Testis (tissue), 3 donors: ENCODE measurements around the gene HOXD12. TPM values are rescaled to one million over a fixed set of nuclear protein-coding genes. Genes with fewer than 3 reads are reported as not detected.

Source experiments
- DNase-seq: peaks from one replicate; pipeline ENCODE4 v3.0.0-alpha.2; 2019
- H3K27ac ChIP-seq, 2 donors: fragments of 200-600 bp; sonication (generic); one replicate each; pipeline ENCODE4 v1.5.1; 2019
- H3K27me3 ChIP-seq: fragments of 200-600 bp; sonication (generic); one replicate; pipeline ENCODE4 v1.5.1; 2019
- H3K36me3 ChIP-seq: fragments of 200-600 bp; sonication (generic); one replicate; pipeline ENCODE4 v1.5.1; 2017; ENCODE audit warnings: low read depth; ENCODE audit errors: missing control alignments
- H3K4me1 ChIP-seq: fragments of 200-600 bp; sonication (generic); one replicate; pipeline ENCODE4 v1.5.1; 2019
- H3K4me3 ChIP-seq, 2 donors: fragments of 200-600 bp; sonication (generic); one replicate each; pipeline ENCODE4 v1.5.1; 2017 to 2019
- H3K9me3 ChIP-seq: fragments of 200-600 bp; sonication (generic); one replicate; pipeline ENCODE4 v1.5.1; 2017
- CTCF ChIP-seq, 3 experiments: fragments of 450-650 bp in 2 of 3; fragments of 200-600 bp in 1 of 3; sonication (generic) in 1 of 3; IDR thresholded peaks; one replicate each; pipeline ENCODE4 v1.5.1; 2016 to 2019; ENCODE audit warnings: antibody characterized with exemption in 3 of 3, mild to moderate bottlenecking in 2 of 3, moderate library complexity in 1 of 3
- POLR2A ChIP-seq: fragments of 450-650 bp; IDR thresholded peaks from one replicate; pipeline ENCODE4 v1.6.1; 2017; ENCODE audit warnings: antibody characterized with exemption, mild to moderate bottlenecking, moderate library complexity
- WGBS, 2 donors: methylation state at CpG; one replicate each; pipeline ENCODE4 v1.1.5; 2018; 5-methylcytosine and 5-hydroxymethylcytosine counted together
- intact Hi-C: fragments of 100-400 bp; cut with DNase I; formaldehyde crosslinking; loops from one replicate; pipeline ENCODE4 v1.15.1; 2023; ENCODE audit warnings: low total_unique reads
- polyA plus RNA-seq: library from polyadenylated mRNA; stranded (reverse); fragments of 350-450 nt; fragmentation: Illumina TruSeq; extraction: RNeasy Lipid Tissue Mini Kit (QIAGEN cat#74804); gene quantifications from one replicate; pipeline ENCODE4 v1.2.3, GENCODE V29; 2014; ENCODE audit warnings: low read depth, low replicate concordance; ENCODE audit not compliant: insufficient read depth
- total RNA-seq, 2 donors: library from RNA; depleted of rRNA; stranded (reverse); fragments of >200 nt; gene quantifications; one replicate each; pipeline ENCODE4 v1.2.3, GENCODE V29; 2016

Gene HOXD12
- total and polyA plus RNA-seq, 3 donors from 2014 or later = not detected

DNA sequence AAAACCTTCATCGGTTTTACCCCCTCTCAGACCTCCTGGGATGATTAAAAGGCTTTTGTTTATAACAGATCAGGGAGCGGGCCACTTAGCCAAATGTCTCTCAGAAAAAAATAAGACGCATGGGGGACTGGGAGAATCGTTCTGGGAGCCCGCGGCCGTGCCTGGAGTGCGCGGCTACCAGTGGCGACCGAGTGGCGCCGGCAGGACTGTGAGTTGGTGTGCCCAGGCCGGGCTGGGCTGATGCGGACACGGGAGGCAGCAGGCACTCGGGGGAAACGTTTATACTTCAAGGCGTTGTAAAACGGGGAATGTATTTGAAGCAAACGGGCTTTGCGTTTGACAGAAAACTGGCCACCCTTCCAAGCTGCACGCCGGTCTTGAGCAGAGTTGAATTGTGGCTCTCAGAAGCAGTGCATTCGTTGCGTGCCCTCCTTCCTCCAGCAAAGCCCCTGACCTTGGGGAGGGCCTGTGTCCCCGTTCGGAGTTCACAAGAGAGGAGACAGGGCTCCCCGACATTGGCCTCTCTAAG is 12.3 kb downstream of the HOXD12 start:
- no peaks in the 10 kb centered on the region for H3K36me3 ChIP-seq
- intact Hi-C loops = no loop called here
- H3K27me3 ChIP-seq = no peaks in the 10 kb centered on the region
- TF ChIP-seq POLR2A (no peak), CTCF (IDR thresholded peaks at IDR 0.05) (no peak)
- peaks cover 2% of the 10 kb centered on the region for H3K4me1 ChIP-seq
- peak overlapping the region in 1 of 2 donors; percentile 1 for H3K4me3 ChIP-seq
- H3K27ac ChIP-seq = peak overlapping the region in 1 of 2 donors; percentile 44
- no peak for DNase-seq
- 24 to 37% methylated on average over 27 to 29 of the region's 29 CpGs for WGBS, 2 donors
- no peaks in the 10 kb centered on the region for H3K9me3 ChIP-seq

DNA sequence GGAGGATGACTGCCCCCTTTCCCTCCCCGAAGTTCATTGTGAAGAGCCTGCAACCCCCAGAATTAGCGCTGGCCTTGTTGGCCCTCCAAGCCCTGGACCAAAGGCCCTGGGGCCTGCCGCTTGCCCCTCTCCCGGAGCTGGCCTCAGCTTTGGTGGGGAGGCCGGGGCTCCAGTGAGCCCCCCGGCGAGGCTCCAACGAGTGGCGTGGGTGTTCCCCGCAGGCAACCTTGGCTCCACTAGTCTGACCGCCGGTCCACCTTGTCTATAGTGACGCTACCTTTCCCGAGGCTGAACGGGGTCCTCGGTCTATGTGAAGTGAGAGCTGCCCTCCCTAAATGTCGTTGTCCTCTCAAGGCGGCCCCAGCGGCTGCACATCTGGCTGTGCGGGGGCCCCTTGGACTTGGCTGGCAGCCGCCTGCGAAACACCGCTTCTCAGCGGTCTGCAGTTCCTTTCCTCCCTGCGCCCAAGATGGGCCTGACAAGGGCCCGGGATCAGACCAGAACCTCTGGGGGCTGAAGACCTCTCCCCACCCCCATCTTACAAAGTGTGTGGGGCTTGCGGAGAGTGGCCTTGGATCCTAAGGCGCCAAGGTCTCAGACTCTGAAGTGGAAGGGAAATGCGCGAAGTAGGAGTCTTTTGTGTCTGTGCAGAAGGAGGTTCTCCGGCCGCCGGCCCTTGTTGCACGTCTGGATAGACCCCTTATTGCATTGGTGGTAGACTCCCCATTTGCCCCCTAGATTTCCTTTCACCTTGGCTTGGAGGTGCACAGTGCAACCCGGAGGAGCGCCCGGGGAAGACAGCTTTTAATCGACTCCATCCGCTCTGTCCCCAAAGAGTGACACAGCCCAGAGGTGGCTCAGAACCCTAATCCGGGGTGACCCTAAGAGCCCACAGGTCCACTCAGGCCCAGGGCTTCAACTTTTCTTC is 13.0 kb downstream of the HOXD12 start:
- no peaks in the 10 kb centered on the region for H3K36me3 ChIP-seq
- H3K4me1 ChIP-seq = no peaks in the 10 kb centered on the region
- intact Hi-C loops = no loop called here
- 32 to 43% methylated on average over 28 to 40 of the region's 40 CpGs for WGBS, 2 donors
- peak overlapping the region in 1 of 2 donors; percentile 44 for H3K27ac ChIP-seq
- no peak for DNase-seq
- H3K27me3 ChIP-seq = no peaks in the 10 kb centered on the region
- no peaks in the 10 kb centered on the region for H3K9me3 ChIP-seq
- H3K4me3 ChIP-seq = peak overlapping the region in 1 of 2 donors; percentile 1
- TF ChIP-seq CTCF (IDR thresholded peaks at IDR 0.05) (no peak), POLR2A (no peak)

DNA sequence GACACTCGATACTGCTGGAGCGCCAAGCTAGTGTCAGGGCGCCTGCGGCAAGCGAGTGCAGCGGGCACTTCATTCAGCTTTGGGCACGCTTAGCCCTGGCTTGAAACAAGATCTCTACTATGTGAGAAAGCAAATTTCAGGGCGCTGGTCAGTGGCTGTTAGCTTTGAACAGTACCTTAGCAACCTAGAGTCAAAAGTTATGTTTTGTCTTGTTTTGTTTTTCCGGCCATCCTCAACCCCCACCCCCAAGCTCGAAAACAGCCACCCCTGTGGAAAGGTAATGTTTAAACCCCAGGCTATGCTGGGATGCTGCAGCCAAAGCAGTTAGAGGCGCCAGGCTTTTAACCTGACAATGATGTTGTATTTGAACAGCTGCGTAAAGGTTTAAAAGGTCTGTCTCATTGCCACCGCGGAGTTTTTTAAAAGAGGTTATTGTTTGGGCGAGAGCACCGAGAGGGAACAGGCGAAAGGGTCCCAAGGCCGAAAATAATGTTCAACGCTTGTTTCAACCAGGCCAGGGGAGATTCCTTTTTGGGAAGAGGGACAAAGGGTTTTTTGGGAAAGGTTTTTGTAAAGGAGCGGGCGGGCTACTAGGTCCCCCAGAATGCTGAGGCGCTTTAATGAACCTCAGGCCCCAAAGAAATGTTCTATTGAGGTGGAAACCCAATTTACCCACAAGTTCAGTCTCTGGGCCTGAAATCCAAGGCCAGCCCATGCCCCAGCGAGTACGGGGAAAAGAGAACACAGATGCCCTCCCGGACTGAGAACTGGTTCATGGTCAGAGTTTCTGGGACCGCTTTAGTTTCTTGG is 14.7 kb downstream of the HOXD12 start:
- no peaks in the 10 kb centered on the region for H3K36me3 ChIP-seq
- no peak overlapping the region for H3K27ac ChIP-seq
- no peaks in the 10 kb centered on the region for H3K9me3 ChIP-seq
- H3K27me3 ChIP-seq = no peaks in the 10 kb centered on the region
- no peak overlapping the region for H3K4me3 ChIP-seq
- 45 to 55% methylated on average over 26 of the region's 26 CpGs for WGBS, 2 donors
- intact Hi-C loops = no loop called here
- H3K4me1 ChIP-seq = no peaks in the 10 kb centered on the region
- no peak for DNase-seq
- TF ChIP-seq POLR2A (no peak), CTCF (IDR thresholded peaks at IDR 0.05) (no peak)

DNA sequence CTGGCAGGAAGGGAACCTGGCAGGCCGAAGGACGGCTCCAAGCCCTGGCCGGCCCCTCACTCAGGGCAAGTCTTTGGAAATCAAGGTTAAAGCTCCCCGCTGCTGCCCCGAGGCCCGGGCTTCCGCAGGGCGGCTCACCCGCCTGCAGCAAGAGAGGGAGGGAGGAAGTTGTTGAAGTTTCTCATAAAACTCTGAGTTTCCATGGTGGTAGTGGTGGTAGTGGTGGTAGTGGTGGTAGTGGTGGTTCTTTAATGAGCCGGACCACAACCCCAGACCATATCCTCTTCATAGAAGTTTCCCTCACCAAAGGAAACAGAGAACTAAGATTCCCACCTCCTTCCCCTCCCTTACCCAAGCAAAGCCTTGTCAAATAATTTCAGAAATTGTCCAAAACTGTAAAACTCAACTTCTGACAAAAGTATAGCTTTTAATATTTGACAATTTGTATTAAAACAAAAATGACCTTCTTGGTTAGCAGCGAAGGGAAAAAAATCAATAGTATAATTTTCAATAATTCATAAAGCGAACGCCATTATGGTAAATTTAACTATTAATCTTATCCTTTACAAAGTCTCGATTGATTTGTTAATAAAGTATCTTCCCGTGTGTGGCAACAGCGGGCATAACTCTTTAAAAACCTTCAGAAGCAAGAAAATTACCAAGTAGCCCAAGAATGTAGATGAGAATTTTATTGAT is 15.5 kb downstream of the HOXD12 start:
- DNase-seq = no peak
- H3K27ac ChIP-seq = peak overlapping the region in 1 of 2 donors; percentile 87
- H3K27me3 ChIP-seq = no peaks in the 10 kb centered on the region
- WGBS, 2 donors = 54 to 63% methylated on average over 16 of the region's 16 CpGs
- intact Hi-C loops = no loop called here
- TF ChIP-seq CTCF (IDR thresholded peaks at IDR 0.05) = no peak
- no peak for TF ChIP-seq POLR2A
- H3K9me3 ChIP-seq = no peaks in the 10 kb centered on the region
- H3K4me3 ChIP-seq = no peak overlapping the region
- no peaks in the 10 kb centered on the region for H3K36me3 ChIP-seq
- no peaks in the 10 kb centered on the region for H3K4me1 ChIP-seq
